Esophagus squamous epithelium (tissue), 4 donors: ENCODE results near the gene TRIP4.

Experiments
- CTCF ChIP-seq, 6 experiments: fragments of 450-650 bp in 4 of 6; fragments of 200-600 bp in 2 of 6; sonication (generic) in 2 of 6; IDR thresholded peaks; one replicate each; pipeline ENCODE4 v1.5.1; 2016 to 2019; ENCODE audit warnings: antibody characterized with exemption in 6 of 6, mild to moderate bottlenecking in 4 of 6, moderate library complexity in 4 of 6
- POLR2A ChIP-seq, 4 donors: fragments of 450-650 bp; IDR thresholded peaks; one replicate each; pipeline ENCODE4 v1.6.1; 2017; ENCODE audit warnings: antibody characterized with exemption in 4 of 4, mild to moderate bottlenecking in 4 of 4, moderate library complexity in 3 of 4

DNA sequence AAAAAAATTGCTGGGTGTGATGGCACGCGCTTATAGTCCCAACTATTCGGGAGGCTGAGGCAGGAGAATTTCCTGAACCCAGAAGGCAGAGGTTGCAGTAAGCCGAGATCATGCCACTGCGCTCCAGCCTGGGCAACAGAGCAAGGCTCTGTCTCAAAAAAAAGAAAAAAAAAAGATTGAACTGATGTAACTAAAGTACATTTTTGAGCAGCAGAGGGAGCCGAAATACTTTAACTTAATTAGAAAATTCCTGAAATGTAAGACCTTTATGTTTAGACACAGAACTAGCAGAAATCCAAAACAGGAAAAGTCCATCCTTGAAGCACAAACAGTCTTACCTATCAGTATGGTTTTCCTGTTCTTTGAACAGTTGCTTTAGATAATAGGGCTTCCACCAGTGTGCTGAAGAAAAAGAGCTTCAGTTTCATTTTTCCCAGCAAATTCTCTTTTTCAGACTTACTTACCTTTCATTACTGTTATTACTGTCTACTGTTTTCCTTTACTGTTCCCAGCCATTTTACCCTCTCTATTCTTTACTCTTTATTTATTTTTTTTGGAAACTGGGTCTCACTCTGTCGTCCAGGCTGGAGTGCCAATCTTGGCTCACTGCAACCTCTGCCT lies 39.3 kb downstream of the TRIP4 start:
- TF ChIP-seq CTCF (IDR thresholded peaks at IDR 0.05) (peak in 4 of 6 experiments; percentile 13 to 29 (median 20)), POLR2A (IDR thresholded peaks at IDR 0.05) (no peak)
